ACC112 (cell line): ENCODE results near the gene ZBTB45.
A peak's percentile ranks its signal among the peaks of the same experiment; 100 is the strongest.

Experiments
- H2AFZ ChIP-seq: fragments of 200-600 bp; sonication (generic); one replicate; pipeline ENCODE4 v1.6.0; 2017; ENCODE audit warnings: antibody characterized with exemption, low read length; ENCODE audit not compliant: unreplicated experiment
- H3K27ac ChIP-seq: fragments of 200-600 bp; sonication (generic); 2 replicates; pipeline ENCODE4 v1.5.1; 2014; ENCODE audit warnings: low read depth, mild to moderate bottlenecking, antibody characterized with exemption, low read length, moderate library complexity
- H3K27me3 ChIP-seq: fragments of 200-600 bp; sonication (generic); 2 replicates; pipeline ENCODE4 v1.6.1; 2014; ENCODE audit warnings: mild to moderate bottlenecking, antibody characterized with exemption, low read length, moderate library complexity, mixed read lengths; ENCODE audit not compliant: insufficient read depth
- H3K36me3 ChIP-seq: fragments of 200-600 bp; sonication (generic); 2 replicates; pipeline ENCODE4 v1.6.1; 2016; ENCODE audit warnings: mild to moderate bottlenecking, antibody characterized with exemption, low read length, moderate library complexity, mixed read lengths; ENCODE audit not compliant: insufficient read depth
- H3K4me1 ChIP-seq: fragments of 200-600 bp; sonication (generic); one replicate; pipeline ENCODE4 v1.6.1; 2016; ENCODE audit warnings: low read length, mixed read lengths; ENCODE audit not compliant: insufficient read depth, unreplicated experiment, control insufficient read depth
- H3K4me3 ChIP-seq: fragments of 200-600 bp; sonication (generic); 2 replicates; pipeline ENCODE4 v1.5.1; 2014; ENCODE audit warnings: mild to moderate bottlenecking, low read depth, low read length
- H3K79me2 ChIP-seq: fragments of 200-600 bp; sonication (generic); one replicate; pipeline ENCODE4 v1.6.0; 2016; ENCODE audit warnings: low read length; ENCODE audit not compliant: control insufficient read depth, unreplicated experiment, insufficient read depth

Gene ZBTB45

DNA sequence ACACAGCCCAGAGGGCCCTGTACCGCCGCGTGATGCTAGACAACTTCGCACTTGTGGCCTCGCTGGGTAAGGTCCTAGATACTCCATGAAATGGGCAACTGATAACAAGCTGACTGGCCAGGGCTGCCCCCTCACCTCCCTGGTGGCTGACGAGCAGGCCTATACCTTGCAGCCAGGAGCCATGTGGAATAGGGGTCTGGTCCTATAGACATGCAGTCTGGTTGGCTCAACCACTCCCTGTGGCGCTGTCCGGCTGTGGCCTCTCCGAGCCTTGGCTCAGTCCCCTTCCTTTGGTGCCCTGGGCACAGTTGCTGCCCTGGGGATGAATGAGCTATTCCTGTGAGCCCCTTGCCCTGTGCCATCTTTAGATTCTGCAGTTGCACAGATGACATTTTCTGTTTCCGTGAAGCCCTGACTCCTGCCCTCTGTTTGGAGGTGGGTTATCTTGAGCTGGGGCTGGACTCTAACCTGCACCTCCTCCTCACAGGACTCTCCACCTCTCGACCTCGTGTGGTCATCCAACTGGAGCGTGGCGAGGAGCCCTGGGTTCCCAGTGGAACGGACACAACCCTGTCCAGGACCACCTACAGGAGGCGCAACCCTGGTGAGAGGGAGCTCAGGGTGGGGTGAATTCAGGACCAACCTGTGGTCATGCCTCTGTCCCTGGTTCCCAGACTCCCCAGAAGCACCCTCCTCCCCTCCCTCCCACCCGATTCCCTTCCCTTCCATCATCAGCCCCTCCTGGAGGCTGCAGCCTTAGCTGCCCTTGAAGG lies 50.2 kb downstream of the ZBTB45 start:
- H3K27ac ChIP-seq: no peak overlapping the region
- peaks cover 9% of the 10 kb centered on the region for H3K79me2 ChIP-seq
- H2AFZ ChIP-seq: no peak overlapping the region
- no peaks in the 10 kb centered on the region for H3K27me3 ChIP-seq
- no peak overlapping the region for H3K4me3 ChIP-seq
- no peaks in the 10 kb centered on the region for H3K36me3 ChIP-seq
- H3K4me1 ChIP-seq: peaks cover 3% of the 10 kb centered on the region

GRCh38 chr19:58468216-58468839 lies 51.3 kb downstream of the ZBTB45 start:
- H3K4me1 ChIP-seq: peaks cover 3% of the 10 kb centered on the region
- H3K27ac ChIP-seq: no peak overlapping the region
- peak overlapping the region; percentile 49; the same call in 1 of the 2 replicates for H3K4me3 ChIP-seq
- no peaks in the 10 kb centered on the region for H3K27me3 ChIP-seq
- no peak overlapping the region for H2AFZ ChIP-seq
- H3K79me2 ChIP-seq: peaks cover 9% of the 10 kb centered on the region
- no peaks in the 10 kb centered on the region for H3K36me3 ChIP-seq

DNA sequence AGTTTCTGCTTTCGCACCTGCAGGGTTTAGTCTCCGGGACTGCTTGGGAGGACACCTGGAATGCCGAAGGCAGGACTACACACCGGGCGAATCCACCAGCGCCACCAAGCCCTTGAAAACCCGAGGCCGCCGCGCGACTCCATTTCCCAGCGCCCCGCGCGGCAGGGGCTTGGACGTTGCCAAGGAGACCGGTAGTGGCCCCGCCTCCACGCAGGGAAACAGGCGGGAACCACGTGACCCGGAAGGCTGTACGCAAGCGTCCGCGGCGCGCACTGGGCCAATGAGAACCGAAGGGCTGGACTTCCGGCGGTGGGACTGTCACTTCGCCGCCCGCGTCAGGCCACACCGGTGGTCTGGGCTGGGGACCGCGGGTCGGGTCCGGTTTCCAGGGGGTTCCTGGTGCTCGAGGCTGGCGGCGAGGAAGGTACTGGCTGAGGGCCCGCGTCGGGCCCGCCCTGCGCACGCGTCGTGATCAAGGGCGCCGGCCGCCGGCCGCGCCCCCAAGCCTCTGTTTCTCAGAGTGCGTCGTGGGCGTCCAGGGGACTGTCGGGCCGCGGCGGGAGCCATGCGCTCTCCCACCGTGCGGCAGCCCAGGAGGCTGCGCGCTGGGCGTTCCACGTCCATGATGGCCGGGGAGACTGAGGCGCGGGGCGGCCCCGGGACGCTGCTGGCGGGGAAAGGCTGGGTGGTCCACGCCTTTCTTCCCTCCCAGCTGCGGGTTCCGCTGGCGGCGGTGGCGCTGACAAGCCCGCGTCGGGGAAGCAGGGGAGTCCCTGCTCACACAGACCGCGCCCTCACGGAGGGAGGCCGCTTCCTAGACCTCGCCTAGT lies 52.6 kb downstream of the ZBTB45 start, which contains the start of gene ZNF324:
Gene ZNF324, plus strand, starts transcription at position 321 of the 830 bp plus-strand sequence. CDS start 2,106 bp downstream, outside the sequence.
- Histone ChIP-seq H3K4me1 (peaks cover 3% of the 10 kb centered on the region), H3K27ac (peak within 1 kb of the TSS; percentile 57; the same call in 1 of the 2 replicates), H3K36me3 (no peaks in the 10 kb centered on the region), H3K27me3 (no peaks in the 10 kb centered on the region), H2AFZ (peak within 1 kb of the TSS; percentile 42), H3K4me3 (peak within 1 kb of the TSS; percentile 86), H3K79me2 (peaks cover 9% of the 10 kb centered on the region)

- Histone ChIP-seq H2AFZ (peak overlapping the region; percentile 42), H3K4me3 (peak overlapping the region; percentile 86), H3K27ac (no peak overlapping the region), H3K79me2 (peaks cover 9% of the 10 kb centered on the region), H3K36me3 (no peaks in the 10 kb centered on the region), H3K4me1 (peaks cover 3% of the 10 kb centered on the region), H3K27me3 (no peaks in the 10 kb centered on the region)
Measured at GRCh38 chr19:58466089-58466759, 53.4 kb downstream of the ZBTB45 start.
